IMR-90 (cell line): Measurements from ENCODE around the gene TLR9. TPM values are rescaled to one million over a fixed set of nuclear protein-coding genes. Genes with fewer than 3 reads are reported as not detected.

Experiments
- ATAC-seq: fragments of 200-7000 bp; cut with Tn5 transposase; 2 replicates; pipeline ENCODE4 v1.9.1; 2020; ENCODE audit warnings: low read depth, mild to moderate bottlenecking, moderate library complexity
- BruUV-seq: library from RNA; stranded (reverse); fragments of 400-500 nt; replicated peaks from 2 replicates; lab custom pipeline; 2021; lab: Mats Ljungman, UMichigan
- CTCF ChIA-PET: fragments of 300-600 bp; formaldehyde crosslinking; extraction: SDS; loops from one replicate; lab custom pipeline; 2021; ENCODE audit warnings: antibody characterized with exemption; lab: Yijun Ruan, JAX
- POLR2A ChIA-PET: fragments of 300-600 bp; sonication (Branson Sonifier 250); formaldehyde crosslinking; loops from one replicate; lab custom pipeline; 2022; ENCODE audit warnings: antibody characterized with exemption; ENCODE audit not compliant: unreplicated experiment; lab: Charles Lee
- DNase-seq: peaks from one replicate; pipeline ENCODE4 v3.0.0; 2013
- H2AFZ ChIP-seq: replicated peaks from 2 replicates; pipeline ENCODE3; 2013; ENCODE audit warnings: low read length, mild to moderate bottlenecking; ENCODE audit not compliant: poor library complexity
- H2AK5ac ChIP-seq: 2 replicates; pipeline ENCODE4 v1.6.1; 2013; ENCODE audit warnings: low read depth, low read length, inconsistent platforms
- H2AK9ac ChIP-seq: replicated peaks from 2 replicates; pipeline ENCODE3; 2013; ENCODE audit warnings: mild to moderate bottlenecking, low read depth, low read length, moderate library complexity; ENCODE audit not compliant: poor library complexity
- H2BK120ac ChIP-seq: 2 replicates; pipeline ENCODE4 v1.6.1; 2013; ENCODE audit warnings: low read depth, low read length, inconsistent platforms
- H2BK15ac ChIP-seq: 3 replicates; pipeline ENCODE4 v1.6.1; 2013; ENCODE audit warnings: low read depth, low read length, inconsistent platforms
- H2BK20ac ChIP-seq: 2 replicates; pipeline ENCODE4 v1.6.1; 2013; ENCODE audit warnings: low read depth, mild to moderate bottlenecking, inconsistent platforms, low read length, moderate library complexity
- H2BK5ac ChIP-seq: 2 replicates; pipeline ENCODE4 v1.6.1; 2013; ENCODE audit warnings: mild to moderate bottlenecking, low read depth, low read length, inconsistent platforms; ENCODE audit not compliant: poor library complexity, severe bottlenecking
- H3K14ac ChIP-seq: replicated peaks from 2 replicates; pipeline ENCODE4 v1.6.1; 2013; ENCODE audit warnings: low read depth, low read length, inconsistent platforms
- H3K18ac ChIP-seq: 2 replicates; pipeline ENCODE4 v1.6.1; 2013; ENCODE audit warnings: low read depth, low read length, control low read depth
- H3K23ac ChIP-seq: 2 replicates; pipeline ENCODE4 v1.6.1; 2013; ENCODE audit warnings: low read depth, low read length, inconsistent platforms
- H3K27ac ChIP-seq: 2 replicates; pipeline ENCODE4 v1.5.1; 2013; ENCODE audit warnings: mild to moderate bottlenecking, control low read depth, low read length; ENCODE audit not compliant: insufficient read depth
- H3K27me3 ChIP-seq: 2 replicates; pipeline ENCODE4 v1.6.1; 2013; ENCODE audit warnings: low read length; ENCODE audit not compliant: control insufficient read depth, insufficient read depth
- H3K36me3 ChIP-seq: 2 replicates; pipeline ENCODE4 v1.6.1; 2013; ENCODE audit warnings: low read length, mixed read lengths; ENCODE audit not compliant: control insufficient read depth, insufficient read depth
- H3K4ac ChIP-seq: 2 replicates; pipeline ENCODE4 v1.6.1; 2013; ENCODE audit warnings: low read depth, low read length, inconsistent platforms
- H3K4me1 ChIP-seq: 2 replicates; pipeline ENCODE4 v1.6.1; 2013; ENCODE audit warnings: low read length, mixed read lengths; ENCODE audit not compliant: control insufficient read depth, insufficient read depth
- H3K4me2 ChIP-seq: 2 replicates; pipeline ENCODE4 v1.6.1; 2013; ENCODE audit warnings: low read depth, mild to moderate bottlenecking, control low read depth, low read length, moderate library complexity
- H3K4me3 ChIP-seq: 2 replicates; pipeline ENCODE4 v1.5.1; 2013; ENCODE audit warnings: low read depth, mild to moderate bottlenecking, control low read depth, low read length, moderate library complexity; ENCODE audit not compliant: insufficient read depth
- H3K56ac ChIP-seq: 2 replicates; pipeline ENCODE4 v1.6.1; 2013; ENCODE audit warnings: low read length, inconsistent platforms; ENCODE audit not compliant: insufficient read depth; ENCODE audit errors: extremely low read depth
- H3K79me1 ChIP-seq, 2 experiments: 2 replicates each; pipeline ENCODE4 v1.6.1; 2013; ENCODE audit warnings: low read length in 2 of 2, inconsistent platforms in 1 of 2, low read depth in 1 of 2
- H3K9ac ChIP-seq: 2 replicates; pipeline ENCODE4 v1.6.1; 2013; ENCODE audit warnings: low read depth, low read length, control low read depth
- H3K9me1 ChIP-seq: 2 replicates; pipeline ENCODE4 v1.6.1; 2013; ENCODE audit warnings: low read length, inconsistent platforms; ENCODE audit not compliant: insufficient read depth
- H3K9me3 ChIP-seq: 2 replicates; pipeline ENCODE4 v1.6.1; 2013; ENCODE audit warnings: low read length; ENCODE audit not compliant: control insufficient read depth, insufficient read depth
- H4K20me1 ChIP-seq: 2 replicates; pipeline ENCODE4 v1.6.1; 2013; ENCODE audit warnings: low read length, inconsistent platforms; ENCODE audit not compliant: insufficient read depth
- H4K5ac ChIP-seq: 2 replicates; pipeline ENCODE4 v1.6.1; 2013; ENCODE audit warnings: mild to moderate bottlenecking, low read depth, low read length, control low read depth
- H4K8ac ChIP-seq, 2 experiments: 2 replicates each; pipeline ENCODE4 v1.6.1; 2013; ENCODE audit warnings: low read depth in 2 of 2, low read length in 2 of 2, control low read depth in 1 of 2, inconsistent platforms in 1 of 2
- H4K91ac ChIP-seq: 2 replicates; pipeline ENCODE4 v1.6.1; 2013; ENCODE audit warnings: low read depth, low read length, inconsistent platforms; ENCODE audit not compliant: insufficient read depth
- ELK1 ChIP-seq: fragments of 150-350 bp; IDR thresholded peaks from 2 replicates; pipeline ENCODE4 v1.6.1; 2016; ENCODE audit warnings: low read depth, mild to moderate bottlenecking, low read length, moderate library complexity, borderline replicate concordance
- FOS ChIP-seq: fragments of 150-350 bp; IDR thresholded peaks from 2 replicates; pipeline ENCODE4 v1.6.1; 2016; ENCODE audit warnings: low read depth, low read length
- MXI1 ChIP-seq: IDR thresholded peaks from 2 replicates; pipeline ENCODE4 v1.6.1; 2012; ENCODE audit warnings: low read depth, mild to moderate bottlenecking, low read length, moderate library complexity, borderline replicate concordance
- POLR2A ChIP-seq: IDR thresholded peaks from 2 replicates; pipeline ENCODE4 v1.6.1; 2012; ENCODE audit warnings: mild to moderate bottlenecking, low read depth, low read length
- RAD21 ChIP-seq: IDR thresholded peaks from 2 replicates; pipeline ENCODE4 v1.6.1; 2012; ENCODE audit warnings: low read length, improper control_type of control experiment
- SMC3 ChIP-seq: fragments of 150-350 bp; IDR thresholded peaks from 2 replicates; pipeline ENCODE4 v1.6.1; 2016; ENCODE audit warnings: low read depth, mild to moderate bottlenecking, antibody characterized with exemption, low read length, moderate library complexity
- USF2 ChIP-seq: fragments of 150-350 bp; IDR thresholded peaks from 2 replicates; pipeline ENCODE4 v1.6.1; 2017; ENCODE audit warnings: mild to moderate bottlenecking, antibody characterized with exemption, low read length, low read depth
- WGBS, 2 experiments: methylation state at CpG; one replicate each; pipeline versions ENCODE4 v1.1.5 to v1.1.7; 2013; ENCODE audit warnings: missing lambda C conversion rate in 2 of 2; ENCODE audit not compliant: insufficient read length in 1 of 2; ENCODE audit errors: extremely low coverage in 2 of 2; 5-methylcytosine and 5-hydroxymethylcytosine counted together
- dilution Hi-C: fragments of 300-500 bp; cut with HindIII; formaldehyde crosslinking; loops from one replicate; pipeline ENCODE4 v1.14.3; 2018; ENCODE audit warnings: low sequenced_read_pairs; ENCODE audit not compliant: unreplicated experiment
- in situ Hi-C: fragments of 300-500 bp; cut with MboI; formaldehyde crosslinking; loops from 3 replicates; pipeline ENCODE4 v1.14.3; 2019; ENCODE audit warnings: low sequenced_read_pairs, inconsistent platforms, mixed read lengths
- intact Hi-C: fragments of 100-400 bp; cut with micrococcal nuclease; formaldehyde crosslinking; loops from 2 replicates; pipeline ENCODE4 v1.10.0; 2022
- polyA plus RNA-seq, 3 experiments: library from polyadenylated mRNA; depleted of rRNA; stranded (reverse); fragments of >200 nt; gene quantifications; 2 replicates each; pipeline ENCODE4 v1.2.3, GENCODE V29; 2012; ENCODE audit warnings: low replicate concordance in 1 of 3
- total RNA-seq: library from RNA; depleted of rRNA; stranded (reverse); fragments of >200 nt; gene quantifications from 2 replicates; pipeline ENCODE4 v1.2.3, GENCODE V29; 2012

TLR9 gene
- total and polyA plus RNA-seq, 2 of the 4 experiments (the other 2 are of a cell fraction): not detected

GRCh38 chr3:52182691-52183090 is 42.8 kb downstream of the TLR9 start:
- no peak overlapping the region for H3K4me3 ChIP-seq
- H2BK120ac ChIP-seq: no peak overlapping the region
- ChIA-PET POLR2A (no interaction called here), CTCF (no interaction called here)
- no peak overlapping the region for H3K27ac ChIP-seq
- H3K36me3 ChIP-seq: no peaks in the 10 kb centered on the region
- TF ChIP-seq RAD21: no peak
- no peak for TF ChIP-seq USF2
- no peak for TF ChIP-seq FOS
- TF ChIP-seq ELK1: no peak
- TF ChIP-seq SMC3: no peak
- TF ChIP-seq POLR2A: no peak
- TF ChIP-seq MXI1: no peak
- H2AK5ac ChIP-seq: no peak overlapping the region
- H4K8ac ChIP-seq: no peak overlapping the region
- H3K9me1 ChIP-seq: no peaks in the 10 kb centered on the region
- H2AK9ac ChIP-seq: no peak overlapping the region
- no peaks in the 10 kb centered on the region for H3K79me1 ChIP-seq
- H4K20me1 ChIP-seq: no peaks in the 10 kb centered on the region
- H3K27me3 ChIP-seq: peaks cover 8% of the 10 kb centered on the region
- H4K91ac ChIP-seq: no peak overlapping the region
- no peak overlapping the region for H3K9ac ChIP-seq
- no TSS peak for BruUV-seq
- no peak overlapping the region for H3K56ac ChIP-seq
- H2BK15ac ChIP-seq: no peak overlapping the region
- intact Hi-C loops (no loop called here), in situ Hi-C loops (no loop called here), dilution Hi-C loops (no loop called here)
- no peak overlapping the region for H3K18ac ChIP-seq
- H3K23ac ChIP-seq: no peak overlapping the region
- no peak overlapping the region for H2BK5ac ChIP-seq
- no peak for DNase-seq
- H3K9me3 ChIP-seq: no peaks in the 10 kb centered on the region
- no peak overlapping the region for H2BK20ac ChIP-seq
- no peak overlapping the region for H3K4me2 ChIP-seq
- no peaks in the 10 kb centered on the region for H3K4me1 ChIP-seq
- H3K4ac ChIP-seq: no peak overlapping the region
- no peak overlapping the region for H3K14ac ChIP-seq
- no peak overlapping the region for H4K5ac ChIP-seq
- ATAC-seq: no peak
- 81% methylated on average over 2 of the region's 4 CpGs; no CpG with 5 or more reads in 1 of the 2 experiments for WGBS, 2 experiments
- no peak overlapping the region for H2AFZ ChIP-seq
